Measurements from ENCODE around the gene TIMP1.

TIMP1 gene

DNA sequence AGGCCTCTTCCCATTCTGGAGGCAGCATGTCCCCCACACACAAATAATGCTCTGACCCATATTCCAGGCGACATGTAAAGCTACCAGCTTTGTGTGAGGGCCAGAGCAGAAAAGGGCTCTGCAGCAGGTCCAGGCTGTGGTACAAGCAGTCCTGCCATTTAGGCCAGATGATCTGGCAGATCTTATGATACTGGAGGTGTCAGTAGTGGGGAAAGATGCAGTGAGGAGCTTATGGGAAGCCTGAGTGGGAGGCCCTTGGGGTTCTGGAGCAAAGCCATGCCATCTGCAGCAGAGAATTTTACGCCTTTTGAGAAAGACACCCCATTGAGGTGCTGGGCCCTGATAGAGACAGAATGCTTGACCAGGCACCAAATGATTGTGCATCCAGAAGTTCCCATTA lies 29.7 kb downstream of the TIMP1 start:
- H3K9ac ChIP-seq (ENCODE audit: low read length), result no peak overlapping the region
- no peak overlapping the region for H3K27ac ChIP-seq (ENCODE audit: low read depth, low read length, poor library complexity, severe bottlenecking)
- no peaks in the 10 kb centered on the region for H3K79me2 ChIP-seq (ENCODE audit: insufficient read depth, low read length)
- no peaks in the 10 kb centered on the region for H3K27me3 ChIP-seq (ENCODE audit: insufficient read depth, low read length)
- no peaks in the 10 kb centered on the region for H3K9me3 ChIP-seq (ENCODE audit: low read length)
- H3F3A ChIP-seq (ENCODE audit: insufficient read depth, low read length), result no peaks in the 10 kb centered on the region
- no peak overlapping the region for H3K4me2 ChIP-seq (ENCODE audit: low read length)
- no peaks in the 10 kb centered on the region for H3K4me1 ChIP-seq (ENCODE audit: insufficient read depth, low read length, severe bottlenecking)
- H4K20me1 ChIP-seq (ENCODE audit: insufficient read depth, low read length), result no peaks in the 10 kb centered on the region
- no peaks in the 10 kb centered on the region for H3K36me3 ChIP-seq (ENCODE audit: insufficient read depth, low read length)
- no peak overlapping the region for H2AFZ ChIP-seq (ENCODE audit: low read length)
- TF ChIP-seq, protein P1, sequence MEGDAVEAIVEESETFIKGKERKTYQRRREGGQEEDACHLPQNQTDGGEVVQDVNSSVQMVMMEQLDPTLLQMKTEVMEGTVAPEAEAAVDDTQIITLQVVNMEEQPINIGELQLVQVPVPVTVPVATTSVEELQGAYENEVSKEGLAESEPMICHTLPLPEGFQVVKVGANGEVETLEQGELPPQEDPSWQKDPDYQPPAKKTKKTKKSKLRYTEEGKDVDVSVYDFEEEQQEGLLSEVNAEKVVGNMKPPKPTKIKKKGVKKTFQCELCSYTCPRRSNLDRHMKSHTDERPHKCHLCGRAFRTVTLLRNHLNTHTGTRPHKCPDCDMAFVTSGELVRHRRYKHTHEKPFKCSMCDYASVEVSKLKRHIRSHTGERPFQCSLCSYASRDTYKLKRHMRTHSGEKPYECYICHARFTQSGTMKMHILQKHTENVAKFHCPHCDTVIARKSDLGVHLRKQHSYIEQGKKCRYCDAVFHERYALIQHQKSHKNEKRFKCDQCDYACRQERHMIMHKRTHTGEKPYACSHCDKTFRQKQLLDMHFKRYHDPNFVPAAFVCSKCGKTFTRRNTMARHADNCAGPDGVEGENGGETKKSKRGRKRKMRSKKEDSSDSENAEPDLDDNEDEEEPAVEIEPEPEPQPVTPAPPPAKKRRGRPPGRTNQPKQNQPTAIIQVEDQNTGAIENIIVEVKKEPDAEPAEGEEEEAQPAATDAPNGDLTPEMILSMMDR (IDR thresholded peaks at IDR 0.05; ENCODE audit: low read length), result no peak
- TF ChIP-seq EZH2 (IDR thresholded peaks at IDR 0.05; ENCODE audit: borderline replicate concordance, low read length), result no peak
- H3K4me3 ChIP-seq (ENCODE audit: low read depth, low read length, poor library complexity, severe bottlenecking), result no peak overlapping the region
- no peaks in the 10 kb centered on the region for H3K9me2 ChIP-seq (ENCODE audit: low read depth, low read length)

GRCh38 chrX:47612418-47612817 lies 30.2 kb downstream of the TIMP1 start:
- H3K9ac ChIP-seq (ENCODE audit: low read length), result no peak overlapping the region
- H3K27ac ChIP-seq (ENCODE audit: low read depth, low read length, poor library complexity, severe bottlenecking), result no peak overlapping the region
- H4K20me1 ChIP-seq (ENCODE audit: insufficient read depth, low read length), result no peaks in the 10 kb centered on the region
- H3K4me3 ChIP-seq (ENCODE audit: low read depth, low read length, poor library complexity, severe bottlenecking), result no peak overlapping the region
- H3K4me2 ChIP-seq (ENCODE audit: low read length), result no peak overlapping the region
- no peaks in the 10 kb centered on the region for H3F3A ChIP-seq (ENCODE audit: insufficient read depth, low read length)
- H3K9me2 ChIP-seq (ENCODE audit: low read depth, low read length), result no peaks in the 10 kb centered on the region
- no peaks in the 10 kb centered on the region for H3K9me3 ChIP-seq (ENCODE audit: low read length)
- TF ChIP-seq, protein P1 (IDR thresholded peaks at IDR 0.05; ENCODE audit: low read length), result no peak
- no peak for TF ChIP-seq EZH2 (IDR thresholded peaks at IDR 0.05; ENCODE audit: borderline replicate concordance, low read length)
- H2AFZ ChIP-seq (ENCODE audit: low read length), result no peak overlapping the region
- H3K27me3 ChIP-seq (ENCODE audit: insufficient read depth, low read length), result no peaks in the 10 kb centered on the region
- H3K4me1 ChIP-seq (ENCODE audit: insufficient read depth, low read length, severe bottlenecking), result no peaks in the 10 kb centered on the region
- H3K36me3 ChIP-seq (ENCODE audit: insufficient read depth, low read length), result no peaks in the 10 kb centered on the region
- no peaks in the 10 kb centered on the region for H3K79me2 ChIP-seq (ENCODE audit: insufficient read depth, low read length)

GRCh38 chrX:47613082-47613481 lies 30.8 kb downstream of the TIMP1 start:
- Histone ChIP-seq H3F3A (ENCODE audit: insufficient read depth, low read length) (no peaks in the 10 kb centered on the region), H3K9me3 (ENCODE audit: low read length) (no peaks in the 10 kb centered on the region), H3K4me1 (ENCODE audit: insufficient read depth, low read length, severe bottlenecking) (no peaks in the 10 kb centered on the region), H3K27ac (ENCODE audit: low read depth, low read length, poor library complexity, severe bottlenecking) (no peak overlapping the region), H3K27me3 (ENCODE audit: insufficient read depth, low read length) (no peaks in the 10 kb centered on the region), H2AFZ (ENCODE audit: low read length) (no peak overlapping the region), H3K9ac (ENCODE audit: low read length) (no peak overlapping the region), H3K36me3 (ENCODE audit: insufficient read depth, low read length) (no peaks in the 10 kb centered on the region), H3K4me2 (ENCODE audit: low read length) (no peak overlapping the region), H3K9me2 (ENCODE audit: low read depth, low read length) (no peaks in the 10 kb centered on the region), H3K4me3 (ENCODE audit: low read depth, low read length, poor library complexity, severe bottlenecking) (no peak overlapping the region), H3K79me2 (ENCODE audit: insufficient read depth, low read length) (no peaks in the 10 kb centered on the region), H4K20me1 (ENCODE audit: insufficient read depth, low read length) (no peaks in the 10 kb centered on the region)
- TF ChIP-seq EZH2 (IDR thresholded peaks at IDR 0.05; ENCODE audit: borderline replicate concordance, low read length), result no peak
- TF ChIP-seq, protein P1 (IDR thresholded peaks at IDR 0.05; ENCODE audit: low read length), result no peak
